Measurements from ENCODE around the gene LRRC3. TPM values are rescaled to one million over a fixed set of nuclear protein-coding genes. Genes with fewer than 3 reads are reported as not detected.

Gene LRRC3
- total and polyA plus RNA-seq, 2 donors (not counting 3 experiments of a cell fraction or from before 2014, with no cell fraction given): 4.8 to 4.9 TPM

- Histone ChIP-seq H3K9me1 (replicated peaks; ENCODE audit: control insufficient read depth, extremely low read depth, insufficient read depth, low read length) (no peaks in the 10 kb centered on the region), H3K27ac (ENCODE audit: insufficient read depth, low read depth, low read length) (no peak overlapping the region), H3K9ac (replicated peaks; ENCODE audit: extremely low read depth, insufficient read depth, low read length) (no peak overlapping the region), H4K20me1 (replicated peaks; ENCODE audit: control insufficient read depth, extremely low read depth, insufficient read depth, low read length) (no peaks in the 10 kb centered on the region), H3K4me3 (replicated peaks in 1 of 3; ENCODE audit: insufficient read depth in 1 of 3, low read depth in 1 of 3, low read length in 3 of 3) (no peak overlapping the region), H3K4me2 (ENCODE audit: insufficient read depth, low read length) (no peak overlapping the region), H3K27me3 (ENCODE audit: control insufficient read depth in 2 of 2, insufficient read depth in 2 of 2, low read length in 2 of 2) (no peaks in the 10 kb centered on the region), H3K9me3 (replicated peaks; ENCODE audit: control insufficient read depth, insufficient read depth, low read length) (no peaks in the 10 kb centered on the region), H3K36me3 (ENCODE audit: control insufficient read depth in 2 of 2, extremely low read depth in 1 of 2, insufficient read depth in 2 of 2, low read length in 2 of 2) (no peaks in the 10 kb centered on the region), H3K4me1 (ENCODE audit: control insufficient read depth, extremely low read depth, insufficient read depth, low read length) (no peaks in the 10 kb centered on the region), H2AFZ (ENCODE audit: low read depth, low read length) (no peak overlapping the region), H3K79me2 (ENCODE audit: control insufficient read depth, insufficient read depth, low read length) (no peaks in the 10 kb centered on the region)
- FAIRE-seq: no peak
- intact Hi-C loops (cut with micrococcal nuclease) (no loop called here), dilution Hi-C loops (cut with MboI; ENCODE audit: extremely low pct_ligation_motif_present, low sequenced_read_pairs) (no loop called here)
- TF ChIP-seq GATA2 (IDR thresholded peaks at IDR 0.05; ENCODE audit: insufficient read depth, insufficient read length, low read depth, low read length) (no peak), EZH2 (IDR thresholded peaks at IDR 0.05; ENCODE audit: borderline replicate concordance, low read depth, low read length, severe bottlenecking) (no peak), CTCF (IDR thresholded peaks at IDR 0.05; ENCODE audit: extremely low read depth in 1 of 2, insufficient read depth in 1 of 2, low read depth in 1 of 2, low read length in 2 of 2) (no peak), POLR2A (IDR thresholded peaks at IDR 0.05; ENCODE audit: low read depth, low read length) (no peak), POLR2AphosphoS5 (IDR thresholded peaks at IDR 0.05; ENCODE audit: insufficient read depth, low read depth, low read length) (no peak), FOS (IDR thresholded peaks at IDR 0.05; ENCODE audit: borderline replicate concordance, insufficient read depth, low read length) (no peak)
- no peak for DNase-seq (ENCODE audit: low read depth, low spot score)
- ChIA-PET POLR2A (no interaction called here), CTCF (no interaction called here)
- no TSS peak for BruUV-seq (replicated peaks)
Measured at GRCh38 chr21:44423312-44423821, 31.9 kb upstream of the LRRC3 start.

Measured in endothelial cell of umbilical vein (primary cell).